K562 (cell line): ENCODE data around the gene ARF1. TPM values are rescaled to one million over a fixed set of nuclear protein-coding genes. Genes with fewer than 3 reads are reported as not detected.

Experiments
- ATF7 ChIP-seq: fragments of 450-650 bp; IDR thresholded peaks from 2 replicates; pipeline ENCODE4 v1.7.1; 2014; ENCODE audit warnings: mild to moderate bottlenecking, moderate library complexity
- CREM ChIP-seq: IDR thresholded peaks from 2 replicates; pipeline ENCODE4 v1.6.1; 2014; ENCODE audit warnings: antibody characterized with exemption, low read depth
- ETV6 ChIP-seq, 3 experiments: fragments of 150-350 bp in 1 of 3; sonication (generic) in 1 of 3; formaldehyde crosslinking in 1 of 3; IDR thresholded peaks; 2 replicates each; pipeline versions ENCODE4 v1.6.1 to v1.8.0; 2014 to 2022; ENCODE audit warnings: borderline replicate concordance in 2 of 3, low read depth in 2 of 3, antibody characterized with exemption in 1 of 3, low read length in 1 of 3, mild to moderate bottlenecking in 1 of 3, missing genetic modification reagents in 1 of 3
- FOSL1 ChIP-seq: fragments of 200-800 bp; sonication (Bioruptor generic); conservative IDR thresholded peaks from 2 replicates; pipeline ENCODE4 v1.6.1; 2016; ENCODE audit warnings: missing genetic modification characterization, missing compliant biosample characterization
- GABPB1 ChIP-seq: sonication (generic); formaldehyde crosslinking; IDR thresholded peaks from 2 replicates; pipeline ENCODE4 v1.8.0; 2022; ENCODE audit warnings: mild to moderate bottlenecking, missing genetic modification reagents
- LCOR ChIP-seq: sonication (generic); formaldehyde crosslinking; IDR thresholded peaks from 2 replicates; pipeline ENCODE4 v1.8.0; 2022; ENCODE audit warnings: mild to moderate bottlenecking, missing genetic modification reagents
- SRSF3 ChIP-seq: fragments of 200-400 bp; formaldehyde crosslinking; IDR thresholded peaks from 2 replicates; pipeline ENCODE4 v1.6.1; 2016; ENCODE audit warnings: mild to moderate bottlenecking, low read length, moderate library complexity; ENCODE audit not compliant: insufficient read depth
- ZNF212 ChIP-seq: fragments of 450-650 bp; formaldehyde crosslinking; IDR thresholded peaks from 2 replicates; pipeline ENCODE4 v1.4.0; 2020; ENCODE audit warnings: mild to moderate bottlenecking
- polyA plus RNA-seq, 8 experiments: library from polyadenylated mRNA; depleted of rRNA in 4 of 8; stranded (reverse) in 5 of 8; unstranded in 3 of 8; fragments of >200 nt; fragmentation: Nextera tagmentation in 2 of 8; fragmentation: Illumina TruSeq in 1 of 8; extraction: Ambion mirVana in 2 of 8; extraction: Trizol in 1 of 8; gene quantifications; 2 replicates each; pipeline versions ENCODE4 v1.2.1 to v1.2.3, GENCODE V29; 2011 to 2014; ENCODE audit warnings: inconsistent platforms in 1 of 8, missing spikeins in 1 of 8
- total RNA-seq, 7 experiments: library from RNA; depleted of rRNA in 6 of 7; stranded (reverse); fragments of >200 nt in 6 of 7; fragmentation: Illumina TruSeq in 2 of 7; extraction: Trizol in 2 of 7; gene quantifications; 2 replicates each; pipeline versions ENCODE4 v1.2.1 to v1.2.3, GENCODE V29; 2011 to 2021; ENCODE audit warnings: low replicate concordance in 1 of 7
- TF ChIP-seq, protein P1 (sequence below): fragments of 450-650 bp; IDR thresholded peaks from 2 replicates; pipeline ENCODE4 v1.6.1; 2016; ENCODE audit warnings: low read depth
- TF ChIP-seq, protein P2 (sequence below), 3 experiments: IDR thresholded peaks in 2 of 3; conservative IDR thresholded peaks in 1 of 3; 2 replicates each; pipeline ENCODE4 v1.5.1; 2011 to 2012; ENCODE audit warnings: low read length in 3 of 3, mild to moderate bottlenecking in 3 of 3, control low read depth in 2 of 3, improper control_type of control experiment in 1 of 3, inconsistent platforms in 1 of 3, low read depth in 1 of 3, mixed read lengths in 1 of 3, moderate library complexity in 1 of 3; ENCODE audit not compliant: insufficient read depth in 2 of 3
- TF ChIP-seq, protein P3 (sequence below): fragments of 200-800 bp; sonication (Bioruptor generic); IDR thresholded peaks from 2 replicates; pipeline ENCODE4 v1.6.1; 2017; ENCODE audit warnings: missing genetic modification characterization, missing compliant biosample characterization
- TF ChIP-seq, protein P4 (sequence below): fragments of 250-450 bp; sonication (Bioruptor Pico); IDR thresholded peaks from 2 replicates; pipeline ENCODE4 v1.8.0; 2021; ENCODE audit warnings: borderline replicate concordance, mild to moderate bottlenecking, moderate library complexity; ENCODE audit not compliant: poor library complexity, severe bottlenecking

Gene ARF1
- total and polyA plus RNA-seq, 9 of the 15 experiments (the other 6 are each of a cell fraction or from before 2014, with no cell fraction given): 69.8 to 593 (median 325) TPM

DNA sequence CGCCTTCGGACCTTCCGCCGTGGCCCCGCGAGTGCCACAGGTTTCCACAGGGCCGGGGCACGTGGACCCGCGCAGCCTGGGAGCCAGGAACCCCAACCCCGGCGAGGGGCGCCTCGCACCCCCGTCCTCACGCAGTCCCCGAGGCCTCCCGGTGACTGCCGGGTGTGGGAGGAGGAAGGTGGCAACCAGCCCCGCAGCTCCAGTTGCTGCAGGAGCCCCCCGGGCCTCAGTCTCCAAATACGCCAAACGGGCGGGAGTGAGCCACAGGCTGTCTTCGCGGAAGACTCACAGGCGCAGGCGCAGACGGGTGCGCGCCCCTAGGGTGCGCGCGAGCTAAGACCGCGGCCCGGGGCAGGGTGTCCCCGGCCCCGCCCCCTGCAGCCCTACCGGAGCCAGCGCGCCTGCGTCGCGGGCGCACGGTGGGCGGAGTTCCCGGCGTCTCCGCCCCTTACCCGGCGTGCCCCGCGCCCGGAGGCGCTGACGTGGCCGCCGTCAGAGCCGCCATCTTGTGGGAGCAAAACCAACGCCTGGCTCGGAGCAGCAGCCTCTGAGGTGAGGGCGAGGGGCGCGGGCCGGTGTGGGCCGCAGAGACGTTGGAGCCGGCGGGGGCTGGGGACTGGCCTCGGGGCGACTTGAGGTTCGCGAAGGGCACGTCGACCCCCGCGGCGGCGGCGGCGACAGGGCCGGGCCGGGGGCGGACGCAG lies at the start of gene ARF1 (continued):
- TF ChIP-seq GABPB1 (CRISPR knock-in tag) (peak; percentile 61; the same call in 1 of the 2 replicates), ZNF212 (CRISPR knock-in tag) (peak; percentile 76; the same call in 1 of the 2 replicates), FOSL1 (tag) (peak; percentile 73), LCOR (peak; percentile 57; the same call in 1 of the 2 replicates), CREM (peak; percentile 93), SRSF3 (no peak), ETV6 (IDR thresholded peaks at IDR 0.05; ENCODE audit: borderline replicate concordance in 1 of 2, low read depth in 2 of 2, low read length in 1 of 2) (no peak), ETV6 (CRISPR knock-in tag; IDR thresholded peaks at IDR 0.05; ENCODE audit: borderline replicate concordance) (no peak; the same call in 1 of the 2 replicates), ATF7 (peak; percentile 86)
- TF ChIP-seq, protein P1, sequence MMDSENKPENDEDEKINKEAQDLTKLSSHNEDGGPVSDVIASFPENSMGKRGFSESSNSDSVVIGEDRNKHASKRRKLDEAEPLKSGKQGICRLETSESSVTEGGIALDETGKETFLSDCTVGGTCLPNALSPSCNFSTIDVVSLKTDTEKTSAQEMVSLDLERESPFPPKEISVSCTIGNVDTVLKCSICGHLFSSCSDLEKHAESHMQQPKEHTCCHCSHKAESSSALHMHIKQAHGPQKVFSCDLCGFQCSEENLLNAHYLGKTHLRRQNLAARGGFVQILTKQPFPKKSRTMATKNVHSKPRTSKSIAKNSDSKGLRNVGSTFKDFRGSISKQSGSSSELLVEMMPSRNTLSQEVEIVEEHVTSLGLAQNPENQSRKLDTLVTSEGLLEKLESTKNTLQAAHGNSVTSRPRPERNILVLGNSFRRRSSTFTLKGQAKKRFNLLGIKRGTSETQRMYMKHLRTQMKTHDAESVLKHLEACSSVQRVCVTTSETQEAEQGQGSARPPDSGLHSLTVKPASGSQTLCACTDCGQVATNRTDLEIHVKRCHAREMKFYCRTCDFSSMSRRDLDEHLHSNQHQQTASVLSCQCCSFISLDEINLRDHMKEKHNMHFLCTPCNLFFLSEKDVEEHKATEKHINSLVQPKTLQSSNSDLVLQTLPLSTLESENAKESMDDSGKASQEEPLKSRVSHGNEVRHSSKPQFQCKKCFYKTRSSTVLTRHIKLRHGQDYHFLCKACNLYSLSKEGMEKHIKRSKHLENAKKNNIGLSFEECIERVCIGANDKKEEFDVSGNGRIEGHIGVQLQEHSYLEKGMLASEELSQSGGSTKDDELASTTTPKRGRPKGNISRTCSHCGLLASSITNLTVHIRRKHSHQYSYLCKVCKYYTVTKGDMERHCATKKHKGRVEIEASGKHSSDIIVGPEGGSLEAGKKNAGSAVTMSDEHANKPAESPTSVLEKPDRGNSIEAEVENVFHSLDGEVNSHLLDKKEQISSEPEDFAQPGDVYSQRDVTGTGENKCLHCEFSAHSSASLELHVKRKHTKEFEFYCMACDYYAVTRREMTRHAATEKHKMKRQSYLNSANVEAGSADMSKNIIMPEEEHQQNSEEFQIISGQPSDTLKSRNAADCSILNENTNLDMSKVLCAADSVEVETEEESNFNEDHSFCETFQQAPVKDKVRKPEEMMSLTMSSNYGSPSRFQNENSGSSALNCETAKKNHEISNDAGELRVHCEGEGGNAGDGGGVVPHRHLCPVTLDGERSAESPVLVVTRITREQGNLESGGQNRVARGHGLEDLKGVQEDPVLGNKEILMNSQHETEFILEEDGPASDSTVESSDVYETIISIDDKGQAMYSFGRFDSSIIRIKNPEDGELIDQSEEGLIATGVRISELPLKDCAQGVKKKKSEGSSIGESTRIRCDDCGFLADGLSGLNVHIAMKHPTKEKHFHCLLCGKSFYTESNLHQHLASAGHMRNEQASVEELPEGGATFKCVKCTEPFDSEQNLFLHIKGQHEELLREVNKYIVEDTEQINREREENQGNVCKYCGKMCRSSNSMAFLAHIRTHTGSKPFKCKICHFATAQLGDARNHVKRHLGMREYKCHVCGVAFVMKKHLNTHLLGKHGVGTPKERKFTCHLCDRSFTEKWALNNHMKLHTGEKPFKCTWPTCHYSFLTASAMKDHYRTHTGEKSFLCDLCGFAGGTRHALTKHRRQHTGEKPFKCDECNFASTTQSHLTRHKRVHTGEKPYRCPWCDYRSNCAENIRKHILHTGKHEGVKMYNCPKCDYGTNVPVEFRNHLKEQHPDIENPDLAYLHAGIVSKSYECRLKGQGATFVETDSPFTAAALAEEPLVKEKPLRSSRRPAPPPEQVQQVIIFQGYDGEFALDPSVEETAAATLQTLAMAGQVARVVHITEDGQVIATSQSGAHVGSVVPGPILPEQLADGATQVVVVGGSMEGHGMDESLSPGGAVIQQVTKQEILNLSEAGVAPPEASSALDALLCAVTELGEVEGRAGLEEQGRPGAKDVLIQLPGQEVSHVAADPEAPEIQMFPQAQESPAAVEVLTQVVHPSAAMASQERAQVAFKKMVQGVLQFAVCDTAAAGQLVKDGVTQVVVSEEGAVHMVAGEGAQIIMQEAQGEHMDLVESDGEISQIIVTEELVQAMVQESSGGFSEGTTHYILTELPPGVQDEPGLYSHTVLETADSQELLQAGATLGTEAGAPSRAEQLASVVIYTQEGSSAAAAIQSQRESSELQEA: no peak
- TF ChIP-seq, protein P2, sequence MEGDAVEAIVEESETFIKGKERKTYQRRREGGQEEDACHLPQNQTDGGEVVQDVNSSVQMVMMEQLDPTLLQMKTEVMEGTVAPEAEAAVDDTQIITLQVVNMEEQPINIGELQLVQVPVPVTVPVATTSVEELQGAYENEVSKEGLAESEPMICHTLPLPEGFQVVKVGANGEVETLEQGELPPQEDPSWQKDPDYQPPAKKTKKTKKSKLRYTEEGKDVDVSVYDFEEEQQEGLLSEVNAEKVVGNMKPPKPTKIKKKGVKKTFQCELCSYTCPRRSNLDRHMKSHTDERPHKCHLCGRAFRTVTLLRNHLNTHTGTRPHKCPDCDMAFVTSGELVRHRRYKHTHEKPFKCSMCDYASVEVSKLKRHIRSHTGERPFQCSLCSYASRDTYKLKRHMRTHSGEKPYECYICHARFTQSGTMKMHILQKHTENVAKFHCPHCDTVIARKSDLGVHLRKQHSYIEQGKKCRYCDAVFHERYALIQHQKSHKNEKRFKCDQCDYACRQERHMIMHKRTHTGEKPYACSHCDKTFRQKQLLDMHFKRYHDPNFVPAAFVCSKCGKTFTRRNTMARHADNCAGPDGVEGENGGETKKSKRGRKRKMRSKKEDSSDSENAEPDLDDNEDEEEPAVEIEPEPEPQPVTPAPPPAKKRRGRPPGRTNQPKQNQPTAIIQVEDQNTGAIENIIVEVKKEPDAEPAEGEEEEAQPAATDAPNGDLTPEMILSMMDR (IDR thresholded peaks at IDR 0.05 in 2 of 3, conservative IDR thresholded peaks at IDR 0.05 in 1 of 3; ENCODE audit: insufficient read depth in 2 of 3, low read depth in 1 of 3, low read length in 3 of 3): peak in 2 of 3 experiments; percentile 13 to 33; a peak in 2 of 6 replicates
- TF ChIP-seq, protein P3, sequence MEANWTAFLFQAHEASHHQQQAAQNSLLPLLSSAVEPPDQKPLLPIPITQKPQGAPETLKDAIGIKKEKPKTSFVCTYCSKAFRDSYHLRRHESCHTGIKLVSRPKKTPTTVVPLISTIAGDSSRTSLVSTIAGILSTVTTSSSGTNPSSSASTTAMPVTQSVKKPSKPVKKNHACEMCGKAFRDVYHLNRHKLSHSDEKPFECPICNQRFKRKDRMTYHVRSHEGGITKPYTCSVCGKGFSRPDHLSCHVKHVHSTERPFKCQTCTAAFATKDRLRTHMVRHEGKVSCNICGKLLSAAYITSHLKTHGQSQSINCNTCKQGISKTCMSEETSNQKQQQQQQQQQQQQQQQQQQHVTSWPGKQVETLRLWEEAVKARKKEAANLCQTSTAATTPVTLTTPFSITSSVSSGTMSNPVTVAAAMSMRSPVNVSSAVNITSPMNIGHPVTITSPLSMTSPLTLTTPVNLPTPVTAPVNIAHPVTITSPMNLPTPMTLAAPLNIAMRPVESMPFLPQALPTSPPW (CRISPR knock-in tag): peak; percentile 78
- TF ChIP-seq, protein P4, sequence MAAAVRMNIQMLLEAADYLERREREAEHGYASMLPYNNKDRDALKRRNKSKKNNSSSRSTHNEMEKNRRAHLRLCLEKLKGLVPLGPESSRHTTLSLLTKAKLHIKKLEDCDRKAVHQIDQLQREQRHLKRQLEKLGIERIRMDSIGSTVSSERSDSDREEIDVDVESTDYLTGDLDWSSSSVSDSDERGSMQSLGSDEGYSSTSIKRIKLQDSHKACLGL (CRISPR knock-in tag): peak; percentile 61
